Activated naive CD4-positive, alpha-beta T cell treated with anti-CD3 and anti-CD28 coated beads, Interleukin-2, amount 10 ng/mL, durations not matched to agents 7 days and 5 days (primary cell): ENCODE measurements around the gene PRAMEF8.
"Not testable (repeated sequence)": the region's sequence is repeated elsewhere in the genome, so short reads cannot be mapped to it uniquely, and the experiment has no call there.

Source experiments
- CTCF ChIA-PET: fragments of 350-600 bp; sonication (Branson Sonifier 250); formaldehyde crosslinking; loops from one replicate; lab custom pipeline; 2021; ENCODE audit warnings: antibody characterized with exemption; lab: Charles Lee
- DNase-seq: peaks from one replicate; pipeline ENCODE4 v3.0.0-alpha.2; 2020
- H3K27ac Mint-ChIP-seq: one replicate; pipeline ENCODE4 v1.8.0; 2021; ENCODE audit warnings: mild to moderate bottlenecking, moderate library complexity, mixed read lengths
- H3K27me3 Mint-ChIP-seq: one replicate; pipeline ENCODE4 v1.8.0; 2021; ENCODE audit warnings: mild to moderate bottlenecking, mixed read lengths
- H3K36me3 Mint-ChIP-seq: one replicate; pipeline ENCODE4 v1.8.0; 2021; ENCODE audit warnings: mixed read lengths
- H3K4me1 Mint-ChIP-seq: one replicate; pipeline ENCODE4 v1.8.0; 2021; ENCODE audit warnings: mixed read lengths
- H3K4me3 Mint-ChIP-seq: one replicate; pipeline ENCODE4 v1.8.0; 2021; ENCODE audit warnings: mild to moderate bottlenecking, moderate library complexity, mixed read lengths
- H3K9me3 Mint-ChIP-seq: one replicate; pipeline ENCODE4 v1.8.0; 2021; ENCODE audit warnings: mixed read lengths

PRAMEF8 gene

DNA sequence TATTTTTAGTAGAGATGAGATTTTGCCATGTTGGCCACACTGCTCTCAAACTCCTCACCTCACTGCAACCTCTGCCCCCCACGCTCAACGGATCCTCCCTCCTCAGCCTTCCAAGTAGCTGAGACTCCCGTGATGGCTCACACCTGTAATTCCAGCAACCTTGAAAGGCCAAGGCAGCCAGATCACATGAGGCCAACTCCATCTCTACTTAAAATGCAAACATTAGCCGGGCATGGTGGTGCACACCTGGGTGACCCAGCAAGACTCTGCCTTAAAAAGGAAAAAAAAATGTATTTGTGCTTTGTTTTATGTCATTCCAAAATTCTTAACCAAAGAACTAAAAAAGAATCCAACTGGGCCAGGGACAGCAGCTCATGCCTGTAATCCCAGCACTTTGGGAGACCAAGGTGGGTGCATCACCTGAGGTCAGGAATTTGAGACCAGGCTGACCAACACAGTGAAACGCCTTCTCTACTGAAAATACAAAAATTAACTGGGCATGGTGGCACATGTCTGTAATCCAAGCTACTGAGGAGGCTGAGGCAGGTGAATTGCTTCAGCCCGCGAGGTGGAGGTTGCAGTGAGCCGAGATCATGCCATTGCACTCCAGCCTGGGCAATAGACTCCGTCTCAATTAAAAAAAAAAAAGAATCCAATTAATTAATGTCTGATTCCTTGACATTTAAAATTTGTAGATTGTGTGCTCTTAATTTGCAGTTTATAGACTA, 41.2 kb downstream of the PRAMEF8 start:
- peaks cover 12% of the 10 kb centered on the region for H3K27me3 Mint-ChIP-seq
- DNase-seq, H3K4me1 Mint-ChIP-seq, H3K36me3 Mint-ChIP-seq, H3K4me3 Mint-ChIP-seq, CTCF ChIA-PET, H3K27ac Mint-ChIP-seq, H3K9me3 Mint-ChIP-seq: not testable (repeated sequence)

DNA sequence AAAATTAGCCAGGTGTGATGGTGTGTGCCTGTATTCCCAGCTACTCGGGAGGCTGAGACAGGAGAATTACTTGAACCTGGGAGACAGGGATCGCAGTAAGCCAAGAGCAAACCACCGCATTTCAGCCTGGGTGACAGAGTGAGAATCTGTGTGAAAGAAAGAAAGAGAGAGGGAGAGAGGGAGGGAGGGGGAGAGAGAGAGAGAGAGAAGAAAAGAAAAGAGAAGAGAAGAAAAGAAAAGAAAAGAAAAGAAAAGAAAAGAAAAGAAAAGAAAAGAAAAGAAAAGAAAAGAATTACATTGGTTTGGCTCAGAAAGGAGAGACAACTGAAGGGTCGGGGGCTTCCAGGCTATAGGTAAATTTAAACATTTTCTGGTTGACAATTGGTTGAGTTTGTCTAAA, 45.3 kb downstream of the PRAMEF8 start:
- H3K36me3 Mint-ChIP-seq, H3K27ac Mint-ChIP-seq, H3K27me3 Mint-ChIP-seq, H3K9me3 Mint-ChIP-seq, H3K4me3 Mint-ChIP-seq, DNase-seq, H3K4me1 Mint-ChIP-seq, CTCF ChIA-PET: not testable (repeated sequence)

DNA sequence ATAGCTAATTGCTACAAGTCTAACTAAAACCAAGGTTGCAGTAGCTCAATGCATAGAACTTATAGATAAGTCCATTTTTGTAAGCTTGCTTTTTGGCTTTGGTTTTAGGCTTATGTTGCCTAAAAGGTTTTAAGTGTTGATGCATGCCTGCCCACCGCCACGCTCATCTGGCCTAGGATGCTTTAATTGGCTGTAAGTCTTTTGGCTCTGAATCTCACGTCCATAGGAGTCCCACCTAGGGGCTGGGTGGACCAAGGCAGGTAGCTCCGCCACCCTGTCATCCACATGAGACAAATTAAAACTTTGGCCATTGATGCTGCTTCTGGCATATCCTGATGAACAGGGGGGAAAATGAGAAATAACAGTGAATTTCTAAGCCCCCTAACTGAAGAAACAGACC, 47.4 kb downstream of the PRAMEF8 start:
- H3K9me3 Mint-ChIP-seq, CTCF ChIA-PET: not testable (repeated sequence)

DNA sequence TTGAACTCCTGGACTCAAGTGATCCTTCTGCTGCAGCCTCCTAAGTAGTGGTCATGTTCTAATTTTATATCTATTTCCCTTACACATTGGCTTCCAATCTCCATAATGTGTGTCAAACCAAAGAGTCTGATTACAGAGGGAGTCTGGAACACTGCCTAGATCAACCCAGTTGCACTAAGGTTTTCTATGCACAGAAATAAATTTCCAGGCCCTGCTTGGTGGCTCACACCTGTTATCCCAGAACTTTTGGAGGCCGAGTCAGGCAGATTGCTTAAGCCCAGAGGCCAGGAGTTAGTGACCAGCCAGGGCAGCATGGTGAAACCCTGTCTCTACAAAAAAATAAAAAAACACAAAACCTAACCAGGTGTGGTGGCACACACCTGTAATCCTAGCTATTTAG, 50.9 kb downstream of the PRAMEF8 start:
- H3K9me3 Mint-ChIP-seq, CTCF ChIA-PET, H3K4me3 Mint-ChIP-seq, H3K27me3 Mint-ChIP-seq, H3K36me3 Mint-ChIP-seq, H3K27ac Mint-ChIP-seq, H3K4me1 Mint-ChIP-seq, DNase-seq: not testable (repeated sequence)

More for the DNA sequence above, 47.4 kb downstream of the PRAMEF8 start:
- DNase-seq, H3K4me3 Mint-ChIP-seq, H3K27me3 Mint-ChIP-seq, H3K4me1 Mint-ChIP-seq, H3K36me3 Mint-ChIP-seq, H3K27ac Mint-ChIP-seq: not testable (repeated sequence)

DNA sequence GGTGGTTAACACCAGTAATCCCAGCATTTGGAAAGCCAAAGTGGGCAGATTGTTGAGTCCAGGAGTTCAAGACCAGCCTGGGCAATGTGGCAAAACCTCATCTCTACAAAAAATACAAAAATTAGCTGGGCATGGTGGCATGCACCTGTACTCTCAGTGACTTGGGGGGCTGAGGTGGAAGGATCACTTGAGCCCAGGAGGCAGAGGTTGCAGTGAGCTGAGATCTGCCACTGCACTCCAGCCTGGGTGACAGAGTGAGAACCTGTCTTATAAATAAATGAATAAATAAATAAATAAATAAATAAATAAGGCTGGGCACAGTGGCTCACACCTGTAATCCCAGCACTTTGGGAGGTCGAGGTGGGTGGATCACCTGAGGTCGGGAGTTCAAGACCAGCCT, 52.9 kb downstream of the PRAMEF8 start:
- H3K36me3 Mint-ChIP-seq, CTCF ChIA-PET, H3K4me3 Mint-ChIP-seq, H3K4me1 Mint-ChIP-seq, H3K9me3 Mint-ChIP-seq, DNase-seq, H3K27me3 Mint-ChIP-seq, H3K27ac Mint-ChIP-seq: not testable (repeated sequence)
